Mesendoderm (in vitro differentiated cells): ENCODE data around the gene TBC1D8.
A peak's percentile ranks its signal among the peaks of the same experiment; 100 is the strongest.

ENCODE experiments used
- DNase-seq: peaks from one replicate; pipeline ENCODE4 v3.0.0; 2013
- H2AK5ac ChIP-seq: 2 replicates; pipeline ENCODE4 v1.6.1; 2013; ENCODE audit warnings: low read length, inconsistent platforms
- H2BK120ac ChIP-seq: 2 replicates; pipeline ENCODE4 v1.6.1; 2013; ENCODE audit warnings: low read depth, mild to moderate bottlenecking, low read length, moderate library complexity, mixed read lengths
- H2BK15ac ChIP-seq: replicated peaks from 2 replicates; pipeline ENCODE4 v1.6.1; 2013; ENCODE audit warnings: low read depth, mild to moderate bottlenecking, moderate library complexity
- H2BK5ac ChIP-seq: 2 replicates; pipeline ENCODE4 v1.6.1; 2013; ENCODE audit warnings: low read length, inconsistent platforms
- H3K18ac ChIP-seq: 2 replicates; pipeline ENCODE4 v1.6.1; 2013; ENCODE audit warnings: mild to moderate bottlenecking, low read length, mixed read lengths
- H3K23ac ChIP-seq: one replicate; pipeline ENCODE4 v1.6.1; 2013; ENCODE audit warnings: low read length
- H3K27ac ChIP-seq: 2 replicates; pipeline ENCODE4 v1.5.1; 2013; ENCODE audit warnings: low read depth, mild to moderate bottlenecking, inconsistent platforms, low read length, moderate library complexity
- H3K27me3 ChIP-seq: 2 replicates; pipeline ENCODE4 v1.6.1; 2013; ENCODE audit warnings: low read length, control low read depth, mild to moderate bottlenecking, inconsistent platforms; ENCODE audit not compliant: insufficient read depth, poor library complexity
- H3K36me3 ChIP-seq: 2 replicates; pipeline ENCODE4 v1.6.1; 2013; ENCODE audit warnings: low read length, inconsistent platforms; ENCODE audit not compliant: control insufficient read depth, insufficient read depth
- H3K4ac ChIP-seq: one replicate; pipeline ENCODE4 v1.6.1; 2013; ENCODE audit warnings: low read depth, mild to moderate bottlenecking, low read length, moderate library complexity
- H3K4me1 ChIP-seq: 2 replicates; pipeline ENCODE4 v1.6.1; 2013; ENCODE audit warnings: low read depth, low read length, inconsistent platforms; ENCODE audit not compliant: control insufficient read depth
- H3K4me2 ChIP-seq: 2 replicates; pipeline ENCODE4 v1.6.1; 2013; ENCODE audit warnings: low read length
- H3K4me3 ChIP-seq: 2 replicates; pipeline ENCODE4 v1.5.1; 2013; ENCODE audit warnings: mild to moderate bottlenecking, low read length
- H3K56ac ChIP-seq: one replicate; pipeline ENCODE4 v1.6.1; 2013; ENCODE audit warnings: low read length
- H3K79me1 ChIP-seq: 2 replicates; pipeline ENCODE4 v1.6.1; 2013; ENCODE audit warnings: low read length, inconsistent platforms
- H3K79me2 ChIP-seq: 2 replicates; pipeline ENCODE4 v1.6.1; 2013; ENCODE audit warnings: mild to moderate bottlenecking, low read length; ENCODE audit not compliant: control insufficient read depth, insufficient read depth
- H3K9ac ChIP-seq: 2 replicates; pipeline ENCODE4 v1.6.1; 2013; ENCODE audit warnings: low read length, inconsistent platforms
- H4K5ac ChIP-seq: one replicate; pipeline ENCODE4 v1.6.1; 2013; ENCODE audit warnings: low read length
- H4K8ac ChIP-seq: one replicate; pipeline ENCODE4 v1.6.1; 2013; ENCODE audit warnings: low read depth, mild to moderate bottlenecking, control low read depth, low read length, moderate library complexity
- WGBS: extraction: QIAGEN DNeasy Blood & Tissue Kit; methylation state at CpG from one replicate; pipeline ENCODE4 v1.1.7; 2013; ENCODE audit warnings: low lambda C conversion rate, missing lambda C conversion rate; ENCODE audit not compliant: insufficient coverage; ENCODE audit errors: extremely low coverage; 5-methylcytosine and 5-hydroxymethylcytosine counted together

TBC1D8 gene

GRCh38 chr2:101152272-101153076 lies 1.3 kb upstream of the TBC1D8 start:
- Histone ChIP-seq H3K36me3 (no peaks in the 10 kb centered on the region), H4K8ac (no peak overlapping the region), H3K56ac (peak overlapping the region; percentile 58), H3K9ac (no peak overlapping the region), H2BK15ac (no peak overlapping the region), H4K5ac (no peak overlapping the region), H2AK5ac (no peak overlapping the region), H3K4me1 (peaks cover 13% of the 10 kb centered on the region), H2BK5ac (no peak overlapping the region), H3K79me1 (peaks cover 4% of the 10 kb centered on the region), H3K4me2 (peak overlapping the region; percentile 84), H3K27me3 (no peaks in the 10 kb centered on the region), H3K79me2 (peaks cover 8% of the 10 kb centered on the region), H3K18ac (no peak overlapping the region), H3K23ac (no peak overlapping the region), H3K4me3 (no peak overlapping the region), H3K4ac (no peak overlapping the region), H3K27ac (no peak overlapping the region), H2BK120ac (no peak overlapping the region)
- peak; percentile 85 for DNase-seq
- WGBS = no CpG with 5 or more reads among the region's 21 CpGs

GRCh38 chr2:101151859-101152271 lies 683 bp upstream of the TBC1D8 start:
- no peak overlapping the region for H2AK5ac ChIP-seq
- H3K4ac ChIP-seq = no peak overlapping the region
- H3K4me2 ChIP-seq = peak overlapping the region; percentile 84
- H2BK15ac ChIP-seq = no peak overlapping the region
- no CpG with 5 or more reads among the region's 14 CpGs for WGBS
- H3K36me3 ChIP-seq = no peaks in the 10 kb centered on the region
- H3K56ac ChIP-seq = peak overlapping the region; percentile 58
- H3K27me3 ChIP-seq = no peaks in the 10 kb centered on the region
- peaks cover 8% of the 10 kb centered on the region for H3K79me2 ChIP-seq
- peaks cover 13% of the 10 kb centered on the region for H3K4me1 ChIP-seq
- peaks cover 4% of the 10 kb centered on the region for H3K79me1 ChIP-seq
- no peak overlapping the region for H3K23ac ChIP-seq
- H4K5ac ChIP-seq = no peak overlapping the region
- H2BK5ac ChIP-seq = no peak overlapping the region
- peak overlapping the region; percentile 70 for H3K9ac ChIP-seq
- no peak for DNase-seq
- peak overlapping the region; percentile 60 for H3K4me3 ChIP-seq
- no peak overlapping the region for H2BK120ac ChIP-seq
- no peak overlapping the region for H3K27ac ChIP-seq
- H4K8ac ChIP-seq = no peak overlapping the region
- peak overlapping the region; percentile 76 for H3K18ac ChIP-seq

- no CpG with 5 or more reads among the region's 76 CpGs for WGBS
- Histone ChIP-seq H4K5ac (no peak overlapping the region), H2BK120ac (no peak overlapping the region), H3K27me3 (no peaks in the 10 kb centered on the region), H3K27ac (no peak overlapping the region), H3K79me1 (peaks cover 4% of the 10 kb centered on the region), H2AK5ac (no peak overlapping the region), H3K4me3 (peak overlapping the region; percentile 53), H3K4me2 (peak overlapping the region; percentile 83), H3K18ac (peak overlapping the region; percentile 89), H2BK5ac (no peak overlapping the region), H3K9ac (peak overlapping the region; percentile 74), H3K36me3 (no peaks in the 10 kb centered on the region), H3K79me2 (peaks cover 8% of the 10 kb centered on the region), H2BK15ac (no peak overlapping the region), H4K8ac (no peak overlapping the region), H3K4me1 (peaks cover 13% of the 10 kb centered on the region), H3K23ac (peak overlapping the region; percentile 73), H3K56ac (peak overlapping the region; percentile 85), H3K4ac (no peak overlapping the region)
- peak; percentile 37 for DNase-seq
Measured at GRCh38 chr2:101150306-101151145, 656 bp downstream of the TBC1D8 start.

- Histone ChIP-seq H3K4me1 (peaks cover 15% of the 10 kb centered on the region), H4K5ac (no peak overlapping the region), H2BK5ac (no peak overlapping the region), H3K79me1 (peaks cover 4% of the 10 kb centered on the region), H2BK120ac (no peak overlapping the region), H2BK15ac (no peak overlapping the region), H3K27me3 (no peaks in the 10 kb centered on the region), H4K8ac (no peak overlapping the region), H3K4me3 (no peak overlapping the region), H3K23ac (peak overlapping the region; percentile 73), H3K4me2 (peak overlapping the region; percentile 25), H3K27ac (no peak overlapping the region), H3K79me2 (peaks cover 8% of the 10 kb centered on the region), H2AK5ac (no peak overlapping the region), H3K56ac (peak overlapping the region; percentile 36), H3K36me3 (no peaks in the 10 kb centered on the region), H3K18ac (no peak overlapping the region), H3K9ac (peak overlapping the region; percentile 13), H3K4ac (no peak overlapping the region)
- peak; percentile 18 for DNase-seq
- no CpG with 5 or more reads among the region's 21 CpGs for WGBS
Measured at GRCh38 chr2:101149241-101150192, 1.7 kb downstream of the TBC1D8 start.

GRCh38 chr2:101148777-101149176 lies 2.4 kb downstream of the TBC1D8 start:
- no peak for DNase-seq
- Histone ChIP-seq H3K27me3 (no peaks in the 10 kb centered on the region), H3K4me1 (peaks cover 19% of the 10 kb centered on the region), H3K18ac (no peak overlapping the region), H3K79me2 (peaks cover 10% of the 10 kb centered on the region), H4K5ac (no peak overlapping the region), H3K4me3 (no peak overlapping the region), H2BK120ac (no peak overlapping the region), H3K56ac (no peak overlapping the region), H2AK5ac (no peak overlapping the region), H3K36me3 (no peaks in the 10 kb centered on the region), H2BK5ac (no peak overlapping the region), H3K79me1 (peaks cover 4% of the 10 kb centered on the region), H2BK15ac (no peak overlapping the region), H3K23ac (no peak overlapping the region), H4K8ac (no peak overlapping the region), H3K4ac (no peak overlapping the region), H3K27ac (no peak overlapping the region), H3K9ac (no peak overlapping the region), H3K4me2 (no peak overlapping the region)
- WGBS = no CpG with 5 or more reads among the region's 5 CpGs
